Activated gamma-delta T cell treated with anti-CD3 and anti-CD28 coated beads, Interleukin-2, amount 50 U/mL, for 16 hours (primary cell): Measurements from ENCODE around the gene OR2B6.

Experiments
- DNase-seq: peaks from one replicate; pipeline ENCODE4 v3.0.0-alpha.2; 2020; ENCODE audit warnings: low read depth

The OR2B6 gene

GRCh38 chr6:28000351-28001045, 43.5 kb downstream of the OR2B6 start:
- DNase-seq = no peak

- no peak for DNase-seq
These were observed 44.3 kb downstream of the OR2B6 start for GRCh38 chr6:28001351-28001750.

GRCh38 chr6:28001751-28002150, 44.7 kb downstream of the OR2B6 start:
- DNase-seq = no peak

GRCh38 chr6:28002161-28002560, 45.1 kb downstream of the OR2B6 start:
- no peak for DNase-seq

GRCh38 chr6:28003059-28003458, 46.0 kb downstream of the OR2B6 start:
- no peak for DNase-seq

- no peak for DNase-seq
These were observed 46.6 kb downstream of the OR2B6 start for GRCh38 chr6:28003661-28004060.

GRCh38 chr6:28004350-28005151, 47.5 kb downstream of the OR2B6 start:
- no peak for DNase-seq

GRCh38 chr6:28005152-28005890, 48.3 kb downstream of the OR2B6 start:
- no peak for DNase-seq

GRCh38 chr6:28005975-28006374, 48.9 kb downstream of the OR2B6 start:
- DNase-seq = no peak
